SK-N-SH (cell line): ENCODE results near the gene MRPL57. TPM values are rescaled to one million over a fixed set of nuclear protein-coding genes. Genes with fewer than 3 reads are reported as not detected.

Experiments used
- CTCF ChIA-PET: fragments of 300-600, 350-600 bp; formaldehyde crosslinking; extraction: SDS; loops from one replicate; lab custom pipeline; 2021; lab: Yijun Ruan, JAX
- POLR2A ChIA-PET: fragments of 350-600 bp; sonication (Branson Sonifier 250); formaldehyde crosslinking; extraction: SDS; loops from one replicate; lab custom pipeline; 2020; ENCODE audit warnings: antibody characterized with exemption, inconsistent platforms; lab: Yijun Ruan, JAX
- DNase-seq: peaks from one replicate; pipeline ENCODE4 v3.0.0; 2012
- H2AFZ ChIP-seq: fragments of 200-600 bp; sonication (generic); 2 replicates; pipeline ENCODE4 v1.8.1; 2016; ENCODE audit warnings: antibody characterized with exemption, mild to moderate bottlenecking, low read depth
- H3F3A ChIP-seq: fragments of 200-600 bp; sonication (generic); replicated peaks from 2 replicates; pipeline ENCODE3; 2016; ENCODE audit warnings: antibody characterized with exemption, mild to moderate bottlenecking; ENCODE audit not compliant: insufficient read depth
- H3K27ac ChIP-seq, 2 experiments: fragments of 200-500 bp in 1 of 2; fragments of 200-600 bp in 1 of 2; sonication (Bioruptor generic) in 1 of 2; sonication (generic), shearing (Covaris generic) in 1 of 2; 2 replicates each; pipeline versions ENCODE4 v1.5.1 to v1.6.1; 2014 to 2016; ENCODE audit warnings: low read depth in 2 of 2, inconsistent platforms in 1 of 2, low read length in 1 of 2, mild to moderate bottlenecking in 1 of 2, mixed read lengths in 1 of 2
- H3K27me3 ChIP-seq: fragments of 200-600 bp; sonication (generic), shearing (Covaris generic); 2 replicates; pipeline ENCODE4 v1.6.1; 2016; ENCODE audit warnings: mixed run types; ENCODE audit not compliant: insufficient read depth
- H3K36me3 ChIP-seq, 2 experiments: fragments of 200-500 bp in 1 of 2; fragments of 200-600 bp in 1 of 2; sonication (Bioruptor generic) in 1 of 2; sonication (generic) in 1 of 2; replicated peaks in 1 of 2; 2 replicates each; pipeline versions ENCODE3 to v1.5.1; 2014 to 2016; ENCODE audit warnings: low read length in 1 of 2, mild to moderate bottlenecking in 1 of 2; ENCODE audit not compliant: insufficient read depth in 2 of 2, control insufficient read depth in 1 of 2
- H3K4me1 ChIP-seq, 2 experiments: fragments of 200-500 bp in 1 of 2; fragments of 200-600 bp in 1 of 2; sonication (Bioruptor generic) in 1 of 2; sonication (generic), shearing (Covaris generic) in 1 of 2; 2 replicates each; pipeline versions ENCODE4 v1.5.1 to v1.6.1; 2014 to 2016; ENCODE audit warnings: low read depth in 1 of 2, low read length in 1 of 2, mixed run types in 1 of 2; ENCODE audit not compliant: insufficient read depth in 2 of 2, control insufficient read depth in 1 of 2
- H3K4me2 ChIP-seq: fragments of 200-600 bp; sonication (generic), shearing (Covaris generic); 2 replicates; pipeline ENCODE4 v1.6.1; 2017; ENCODE audit warnings: mixed run types
- H3K4me3 ChIP-seq, 2 experiments: fragments of 200-500 bp in 1 of 2; fragments of 200-600 bp in 1 of 2; sonication (Bioruptor generic) in 1 of 2; sonication (generic), shearing (Covaris generic) in 1 of 2; 2 replicates each; pipeline versions ENCODE4 v1.5.1 to v1.8.1; 2014 to 2016; ENCODE audit warnings: low read depth in 2 of 2, inconsistent platforms in 1 of 2, low read length in 1 of 2, mild to moderate bottlenecking in 1 of 2, mixed read lengths in 1 of 2, moderate library complexity in 1 of 2
- H3K79me2 ChIP-seq: fragments of 200-600 bp; sonication (generic); 2 replicates; pipeline ENCODE4 v1.8.1; 2017; ENCODE audit warnings: mild to moderate bottlenecking; ENCODE audit not compliant: insufficient read depth
- H3K9ac ChIP-seq: fragments of 200-600 bp; sonication (generic); 2 replicates; pipeline ENCODE4 v1.6.1; 2017; ENCODE audit warnings: mixed run types
- H3K9me2 ChIP-seq: fragments of 200-600 bp; sonication (generic); 2 replicates; pipeline ENCODE4 v1.6.1; 2017; ENCODE audit warnings: mixed run types
- H3K9me3 ChIP-seq: fragments of 200-600 bp; sonication (generic); 2 replicates; pipeline ENCODE4 v1.6.1; 2017; ENCODE audit warnings: mixed run types, mild to moderate bottlenecking, moderate library complexity
- H4K20me1 ChIP-seq: fragments of 200-600 bp; sonication (generic); 2 replicates; pipeline ENCODE4 v1.6.1; 2017; ENCODE audit warnings: mild to moderate bottlenecking, mixed run types; ENCODE audit not compliant: insufficient read depth
- CHD2 ChIP-seq: fragments of 150-350 bp; IDR thresholded peaks from 2 replicates; pipeline ENCODE4 v1.6.1; 2018; ENCODE audit warnings: low read length; ENCODE audit not compliant: partially characterized antibody
- FOXJ3 ChIP-seq: sonication (generic); formaldehyde crosslinking; IDR thresholded peaks from 2 replicates; pipeline ENCODE4 v1.5.1; 2020; ENCODE audit warnings: mild to moderate bottlenecking, missing genetic modification reagents
- FOXM1 ChIP-seq: IDR thresholded peaks from 2 replicates; pipeline ENCODE4 v1.4.0; 2012; ENCODE audit warnings: low read depth, mild to moderate bottlenecking
- IRF3 ChIP-seq: fragments of 150-350 bp; IDR thresholded peaks from 2 replicates; pipeline ENCODE4 v1.6.1; 2016; ENCODE audit warnings: mild to moderate bottlenecking, low read depth, low read length
- MAX ChIP-seq: IDR thresholded peaks from 2 replicates; pipeline ENCODE4 v1.4.0; 2012; ENCODE audit warnings: low read depth
- MXI1 ChIP-seq: IDR thresholded peaks from 2 replicates; pipeline ENCODE4 v1.6.1; 2012; ENCODE audit warnings: mild to moderate bottlenecking, low read depth, low read length, improper control_type of control experiment
- NFIC ChIP-seq: IDR thresholded peaks from 2 replicates; pipeline ENCODE4 v1.4.0; 2012; ENCODE audit warnings: borderline replicate concordance
- NRF1 ChIP-seq: IDR thresholded peaks from 2 replicates; pipeline ENCODE4 v1.6.1; 2012; ENCODE audit warnings: low read depth, mild to moderate bottlenecking, low read length
- POLR2AphosphoS5 ChIP-seq: IDR thresholded peaks from 2 replicates; pipeline ENCODE4 v1.6.1; 2012; ENCODE audit warnings: low read depth, low read length
- RAD21 ChIP-seq: IDR thresholded peaks from 2 replicates; pipeline ENCODE4 v1.6.1; 2012; ENCODE audit warnings: mild to moderate bottlenecking, low read length
- RCOR1 ChIP-seq: fragments of 150-350 bp; IDR thresholded peaks from 2 replicates; pipeline ENCODE4 v1.6.1; 2017; ENCODE audit warnings: antibody characterized with exemption, low read length
- RFX5 ChIP-seq: IDR thresholded peaks from 2 replicates; pipeline ENCODE4 v1.6.1; 2012; ENCODE audit warnings: mild to moderate bottlenecking, improper control_type of control experiment, low read length
- RXRA ChIP-seq: IDR thresholded peaks from 2 replicates; pipeline ENCODE4 v1.4.0; 2012; ENCODE audit warnings: low read depth, mild to moderate bottlenecking, borderline replicate concordance
- SIN3A ChIP-seq: IDR thresholded peaks from 2 replicates; pipeline ENCODE4 v1.6.1; 2012; ENCODE audit warnings: low read depth, mild to moderate bottlenecking, low read length, moderate library complexity, borderline replicate concordance
- SMC3 ChIP-seq: IDR thresholded peaks from 2 replicates; pipeline ENCODE4 v1.6.1; 2012; ENCODE audit warnings: low read depth, low read length, improper control_type of control experiment
- TAF1 ChIP-seq: IDR thresholded peaks from 2 replicates; pipeline ENCODE4 v1.6.1; 2012; ENCODE audit warnings: low read depth, mild to moderate bottlenecking, low read length, moderate library complexity, borderline replicate concordance
- TEAD4 ChIP-seq: IDR thresholded peaks from 2 replicates; pipeline ENCODE4 v1.4.0; 2012; ENCODE audit warnings: mild to moderate bottlenecking, borderline replicate concordance; ENCODE audit not compliant: insufficient read depth
- USF2 ChIP-seq: fragments of 150-350 bp; IDR thresholded peaks from 2 replicates; pipeline ENCODE4 v1.6.1; 2017; ENCODE audit warnings: antibody characterized with exemption, low read length, low read depth, borderline replicate concordance
- YY1 ChIP-seq: IDR thresholded peaks from 2 replicates; pipeline ENCODE4 v1.4.0; 2012; ENCODE audit warnings: low read depth, mild to moderate bottlenecking
- ZBTB33 ChIP-seq: IDR thresholded peaks from 2 replicates; pipeline ENCODE4 v1.4.0; 2012; ENCODE audit warnings: low read depth, borderline replicate concordance
- WGBS: methylation state at CpG from one replicate; pipeline ENCODE4 v1.1.6; 2017; ENCODE audit warnings: low lambda C conversion rate; 5-methylcytosine and 5-hydroxymethylcytosine counted together
- polyA plus RNA-seq, 3 experiments: library from polyadenylated mRNA; depleted of rRNA; stranded (reverse); fragments of >200 nt; gene quantifications; 2 replicates each; pipeline ENCODE4 v1.2.3, GENCODE V29; 2012

The MRPL57 gene
- polyA plus RNA-seq (2012; rRNA removed) = 16.4 and 19.9 TPM in 2 replicates
- polyA plus RNA-seq (2012; cell fraction: cytosol; rRNA removed) = 16.3 and 16.5 TPM in 2 replicates
- 7.4 and 8.2 TPM in 2 replicates for polyA plus RNA-seq (2012; cell fraction: nucleus; rRNA removed)

GRCh38 chr13:21176215-21176981 lies at the start of gene MRPL57, which contains the start of gene SKA3:
Gene MRPL57 (plus strand): TSS chr13:21176658. CDS start chr13:21176917, 259 bp downstream.
Gene SKA3 (minus strand): TSS chr13:21176552. CDS start chr13:21176477, 75 bp downstream.
- Histone ChIP-seq H3K27me3 (no peaks in the 10 kb centered on the region), H3K36me3 (peaks cover 0 to 5% of the 10 kb centered on the region in 2 experiments), H3K9me3 (no peaks in the 10 kb centered on the region), H4K20me1 (no peaks in the 10 kb centered on the region), H2AFZ (peak within 1 kb of the TSS; percentile 95), H3K4me1 (peaks cover 3 to 5% of the 10 kb centered on the region in 2 experiments; a peak in 2 of 4 replicates), H3K9me2 (no peaks in the 10 kb centered on the region), H3K4me3 (peak within 1 kb of the TSS; percentile 77 to 86), H3K79me2 (peaks cover 68% of the 10 kb centered on the region), H3K4me2 (peak within 1 kb of the TSS; percentile 94), H3K27ac (peak within 1 kb of the TSS; percentile 87 to 94), H3K9ac (peak within 1 kb of the TSS; percentile 90), H3F3A (peaks cover 19% of the 10 kb centered on the region)
- 0% methylated on average over 14 of the region's 93 CpGs for WGBS
- ChIA-PET CTCF (interaction anchor here (0.6 to 2.2 kb wide), 7 partner anchors 20 to 305 kb away, joined by 3 to 10 read pairs (median 3); no protein-coding TSS in a partner anchor), POLR2A (interaction anchor here (0.6 to 1.3 kb wide), 9 partner anchors 11 to 427 kb away, joined by 3 to 7 read pairs (median 3); partner anchors contain the start of genes MICU2 and ZDHHC20)
- no peak for TF ChIP-seq IRF3
- peak; percentile 58; the same call in 1 of the 2 replicates for TF ChIP-seq FOXM1
- TF ChIP-seq YY1 = peak; percentile 82
- no peak for TF ChIP-seq RXRA
- TF ChIP-seq MXI1 = peak; percentile 99
- peak; percentile 86 for TF ChIP-seq NRF1
- peak; percentile 97 for TF ChIP-seq POLR2AphosphoS5
- peak; percentile 100 for TF ChIP-seq CHD2
- TF ChIP-seq TAF1 = peak; percentile 87
- TF ChIP-seq FOXJ3 (CRISPR knock-in tag) = no peak
- TF ChIP-seq RCOR1 = peak; percentile 47; the same call in 1 of the 2 replicates
- TF ChIP-seq RFX5 = no peak
- TF ChIP-seq SMC3 = no peak
- TF ChIP-seq RAD21 = no peak
- peak; percentile 100 for TF ChIP-seq ZBTB33
- no peak for TF ChIP-seq USF2
- peak; percentile 68; the same call in 1 of the 2 replicates for TF ChIP-seq MAX
- no peak for TF ChIP-seq NFIC
- no peak for TF ChIP-seq TEAD4
- peak; percentile 100 for TF ChIP-seq SIN3A
- peak; percentile 98 for DNase-seq
